Endometrial microvascular endothelial cells (primary cell): ENCODE measurements around the gene FAM161B. TPM values are rescaled to one million over a fixed set of nuclear protein-coding genes. Genes with fewer than 3 reads are reported as not detected.

Experiments used
- in situ Hi-C: cut with HindIII; loops from 2 replicates; pipeline ENCODE4 v1.10.0; 2017; ENCODE audit warnings: low sequenced_read_pairs, low pct_unique_long_range_greater_than_20kb; ENCODE audit errors: inconsistent ontology term
- total RNA-seq: library from RNA; depleted of rRNA; stranded (reverse); fragments of >200 nt; gene quantifications from one replicate; pipeline ENCODE4 v1.2.3, GENCODE V29; 2015; ENCODE audit errors: inconsistent ontology term

Gene FAM161B
- total RNA-seq, 1 donor from 2014 or later = 1.8 TPM

GRCh38 chr14:73886449-73887317, 63.2 kb downstream of the FAM161B start, which contains the start of gene ZNF410:
TSS of gene ZNF410 (plus strand) at chr14:73886859. CDS start at chr14:73892176, 5,317 bp downstream.
- in situ Hi-C loops = no loop called here

- in situ Hi-C loops = no loop called here
Measured at GRCh38 chr14:73884438-73885190, 65.3 kb downstream of the FAM161B start.

Other genes with a start within 250 kb of the FAM161B start
- 32.1 TPM for gene PNMA1, start 235.7 kb downstream of the FAM161B start, total RNA-seq
- gene PTGR2, start 98.3 kb downstream of the FAM161B start, total RNA-seq = 4.9 TPM
- gene ZNF410, start 63.2 kb downstream of the FAM161B start, total RNA-seq = 51.2 TPM
- 16.4 TPM for gene COQ6, start 208 bp upstream of the FAM161B start, total RNA-seq
- gene ENTPD5, start 69.2 kb upstream of the FAM161B start, total RNA-seq = 17.7 TPM
- 0.19 TPM for gene BBOF1, start 69.3 kb upstream of the FAM161B start, total RNA-seq
- 8.4 TPM for gene ALDH6A1, start 134.4 kb upstream of the FAM161B start, total RNA-seq
- 8.0 TPM for gene LIN52, start 134.9 kb upstream of the FAM161B start, total RNA-seq